ENCODE data around the gene C19orf81. TPM values are rescaled to one million over a fixed set of nuclear protein-coding genes. Genes with fewer than 3 reads are reported as not detected.

Gene C19orf81
- total and polyA plus RNA-seq, 12 donors, result 2.4 to 39.6 (median 6.4) TPM; not detected in 3

DNA sequence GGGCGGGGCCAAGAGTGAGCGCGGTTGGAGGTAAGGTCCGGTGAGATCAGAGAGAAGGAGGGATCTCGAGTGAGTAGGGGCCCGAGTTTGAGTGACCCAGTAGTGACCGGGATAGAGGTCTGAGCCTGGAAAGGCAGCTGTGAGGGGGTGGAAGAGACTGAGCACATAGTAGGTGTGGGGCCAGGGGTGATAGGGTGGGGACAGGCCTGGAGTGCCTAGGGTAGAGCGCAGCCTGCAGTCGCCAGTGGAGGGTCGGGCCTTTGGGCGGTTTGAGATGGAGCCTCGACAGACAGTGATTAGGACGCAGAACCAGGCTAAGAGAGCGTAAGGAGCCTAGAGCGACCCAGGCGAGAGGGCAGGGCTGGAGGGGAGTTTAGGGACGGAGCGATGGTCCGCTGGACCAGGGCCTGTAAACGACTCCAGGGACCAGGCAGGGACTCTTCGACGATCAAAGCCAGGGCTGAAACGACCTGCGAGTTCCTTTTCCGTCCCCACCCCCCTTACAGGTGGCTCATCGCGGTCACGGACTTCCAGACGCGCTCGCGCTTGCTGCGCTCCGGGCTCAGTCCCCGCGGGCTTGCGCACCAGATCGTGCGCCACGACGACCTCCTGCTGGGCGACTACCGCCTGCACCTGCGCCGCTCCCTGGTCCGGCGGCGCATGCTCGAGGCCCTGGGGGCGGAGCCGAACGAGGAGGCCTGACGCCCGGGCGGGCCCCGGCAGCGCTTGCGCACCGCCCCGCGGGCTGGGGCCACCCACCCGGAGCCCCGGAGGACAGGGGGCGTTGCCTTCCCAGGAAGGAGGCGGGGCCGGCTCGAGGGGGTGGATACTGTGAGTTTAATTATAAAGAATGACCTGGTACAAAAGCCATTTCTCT, 9.4 kb downstream of the C19orf81 start:
- Histone ChIP-seq H3K27ac (peak overlapping the region in 3 of 5 donors; percentile 68 to 92 (median 88)), H3K27me3 (no peaks in the 10 kb centered on the region), H3K9me3 (replicated peaks in 1 of 3) (no peaks in the 10 kb centered on the region), H3K4me1 (replicated peaks in 1 of 2) (peaks cover 0 to 10% of the 10 kb centered on the region in 2 donors), H3K36me3 (replicated peaks in 1 of 2) (no peaks in the 10 kb centered on the region), H3K4me3 (peak overlapping the region in 2 of 4 donors; percentile 24 to 55)
- 2 to 5% (median 2%) methylated on average over 34 to 67 of the region's 67 CpGs for WGBS, 4 donors
- intact Hi-C loops (cut with DNase I), result no loop called here
- TF ChIP-seq, protein P1, sequence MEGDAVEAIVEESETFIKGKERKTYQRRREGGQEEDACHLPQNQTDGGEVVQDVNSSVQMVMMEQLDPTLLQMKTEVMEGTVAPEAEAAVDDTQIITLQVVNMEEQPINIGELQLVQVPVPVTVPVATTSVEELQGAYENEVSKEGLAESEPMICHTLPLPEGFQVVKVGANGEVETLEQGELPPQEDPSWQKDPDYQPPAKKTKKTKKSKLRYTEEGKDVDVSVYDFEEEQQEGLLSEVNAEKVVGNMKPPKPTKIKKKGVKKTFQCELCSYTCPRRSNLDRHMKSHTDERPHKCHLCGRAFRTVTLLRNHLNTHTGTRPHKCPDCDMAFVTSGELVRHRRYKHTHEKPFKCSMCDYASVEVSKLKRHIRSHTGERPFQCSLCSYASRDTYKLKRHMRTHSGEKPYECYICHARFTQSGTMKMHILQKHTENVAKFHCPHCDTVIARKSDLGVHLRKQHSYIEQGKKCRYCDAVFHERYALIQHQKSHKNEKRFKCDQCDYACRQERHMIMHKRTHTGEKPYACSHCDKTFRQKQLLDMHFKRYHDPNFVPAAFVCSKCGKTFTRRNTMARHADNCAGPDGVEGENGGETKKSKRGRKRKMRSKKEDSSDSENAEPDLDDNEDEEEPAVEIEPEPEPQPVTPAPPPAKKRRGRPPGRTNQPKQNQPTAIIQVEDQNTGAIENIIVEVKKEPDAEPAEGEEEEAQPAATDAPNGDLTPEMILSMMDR (IDR thresholded peaks at IDR 0.05), result peak in 2 of 6 experiments; percentile 3 to 41
- peak; percentile 55 to 87 for TF ChIP-seq POLR2A (IDR thresholded peaks at IDR 0.05)
- DNase-seq, result peak; percentile 74 to 89 (median 79)

DNA sequence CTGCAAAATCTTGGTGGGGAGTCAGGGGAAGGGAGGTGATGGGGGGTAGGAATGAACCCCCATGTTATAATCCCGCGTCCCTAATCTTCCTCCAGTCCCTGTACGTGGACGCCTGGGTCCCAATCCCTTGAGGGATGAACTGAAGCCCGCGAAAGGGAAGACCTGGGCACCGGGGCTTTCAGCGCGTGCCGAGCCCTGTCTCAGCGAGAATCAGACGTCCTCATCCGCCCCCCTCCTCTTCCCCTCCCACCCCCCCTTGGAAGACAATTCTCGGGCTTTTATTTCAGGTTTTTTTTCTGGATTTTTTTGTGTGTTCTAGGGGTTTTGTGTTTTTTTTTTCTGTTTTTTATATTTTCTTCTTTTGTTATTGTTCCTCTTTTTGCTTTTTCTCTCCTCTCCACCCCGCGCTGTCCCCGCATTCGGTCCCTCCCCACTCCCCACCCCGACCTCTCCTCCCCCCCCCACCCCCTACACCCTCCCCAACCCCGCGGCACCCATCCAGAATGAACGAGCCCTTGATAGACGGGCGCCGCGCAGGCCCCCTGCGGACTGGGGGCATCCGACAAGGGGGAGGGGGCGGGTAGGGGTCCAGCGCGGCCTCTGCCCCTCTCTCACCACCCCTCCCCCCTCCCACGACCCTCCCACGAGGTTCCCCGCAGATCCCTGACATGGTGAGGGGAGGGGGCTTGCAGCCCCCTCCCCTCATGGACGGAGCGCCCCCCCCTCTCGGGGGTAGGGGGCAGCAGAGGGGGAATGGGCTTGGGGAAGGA, 10.3 kb downstream of the C19orf81 start:
- H3K9me3 ChIP-seq (replicated peaks in 1 of 3), result no peaks in the 10 kb centered on the region
- no peaks in the 10 kb centered on the region for H3K36me3 ChIP-seq (replicated peaks in 1 of 2)
- peaks cover 0 to 10% of the 10 kb centered on the region in 2 donors for H3K4me1 ChIP-seq (replicated peaks in 1 of 2)
- DNase-seq, result no peak
- 1 to 4% (median 2%) methylated on average over 27 to 37 of the region's 37 CpGs for WGBS, 4 donors
- intact Hi-C loops (cut with DNase I), result no loop called here
- no peaks in the 10 kb centered on the region for H3K27me3 ChIP-seq
- TF ChIP-seq, protein P1 (IDR thresholded peaks at IDR 0.05), result no peak
- no peak for TF ChIP-seq POLR2A (IDR thresholded peaks at IDR 0.05)
- peak overlapping the region in 1 of 4 donors; percentile 55 for H3K4me3 ChIP-seq
- H3K27ac ChIP-seq, result peak overlapping the region in 1 of 5 donors; percentile 88

DNA sequence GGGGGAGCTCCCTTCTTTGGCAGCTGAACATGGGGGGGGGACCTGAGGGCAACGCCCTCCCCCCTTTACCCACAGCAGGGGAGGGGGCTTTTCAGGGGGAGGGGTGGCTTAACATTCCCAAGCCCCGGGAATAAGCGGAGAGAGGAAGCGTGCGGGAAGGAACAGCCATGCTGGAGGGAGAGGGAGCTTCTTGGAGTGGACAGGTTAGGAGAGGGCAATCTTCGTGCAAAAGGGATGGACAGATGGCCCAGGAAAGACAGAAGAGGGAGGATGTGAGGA, 10.8 kb downstream of the C19orf81 start:
- Histone ChIP-seq H3K27ac (no peak overlapping the region), H3K4me1 (replicated peaks in 1 of 2) (peaks cover 0 to 10% of the 10 kb centered on the region in 2 donors), H3K27me3 (no peaks in the 10 kb centered on the region), H3K9me3 (replicated peaks in 1 of 3) (no peaks in the 10 kb centered on the region), H3K4me3 (no peak overlapping the region), H3K36me3 (replicated peaks in 1 of 2) (no peaks in the 10 kb centered on the region)
- intact Hi-C loops (cut with DNase I), result no loop called here
- DNase-seq, result no peak
- TF ChIP-seq, protein P1 (IDR thresholded peaks at IDR 0.05), result no peak
- no peak for TF ChIP-seq POLR2A (IDR thresholded peaks at IDR 0.05)
- 30 to 56% (median 43%) methylated on average over 6 of the region's 6 CpGs for WGBS, 4 donors

DNA sequence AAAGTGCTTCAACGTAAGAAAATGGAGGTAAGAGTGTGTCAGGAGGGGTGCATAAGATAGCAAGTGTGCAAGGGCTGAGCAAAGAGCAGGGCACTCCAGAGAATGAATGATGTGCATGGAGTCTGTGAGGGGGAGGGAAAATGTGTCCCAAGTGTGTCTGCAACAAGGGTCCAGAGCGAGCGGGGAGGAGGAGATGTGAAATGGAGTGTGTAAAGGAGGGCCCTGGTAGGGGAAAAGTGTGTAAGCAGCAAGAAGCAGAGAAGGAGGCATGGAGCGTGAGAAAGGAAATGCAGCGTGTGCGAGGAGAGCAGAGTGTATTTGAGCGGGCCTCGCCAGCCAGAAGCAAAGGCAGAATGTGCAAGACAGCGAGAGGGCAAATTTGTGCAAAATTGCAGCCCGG, 11.8 kb downstream of the C19orf81 start:
- Histone ChIP-seq H3K36me3 (replicated peaks in 1 of 2) (no peaks in the 10 kb centered on the region), H3K4me3 (no peak overlapping the region), H3K9me3 (replicated peaks in 1 of 3) (no peaks in the 10 kb centered on the region), H3K27ac (no peak overlapping the region), H3K4me1 (replicated peaks in 1 of 2) (peaks cover 0 to 10% of the 10 kb centered on the region in 2 donors), H3K27me3 (peaks cover 1% of the 10 kb centered on the region)
- WGBS, 4 donors, result 73 to 86% (median 85%) methylated on average over 10 of the region's 10 CpGs
- TF ChIP-seq, protein P1 (IDR thresholded peaks at IDR 0.05), result no peak
- no peak for TF ChIP-seq POLR2A (IDR thresholded peaks at IDR 0.05)
- intact Hi-C loops (cut with DNase I), result no loop called here
- DNase-seq, result no peak

All from adrenal gland (tissue), 12 donors.